GM23338 (cell line): ENCODE data around the gene MARCHF3. TPM values are rescaled to one million over a fixed set of nuclear protein-coding genes. Genes with fewer than 3 reads are reported as not detected.

Experiments
- ATAC-seq: fragments of 200-7000 bp; cut with Tn5 transposase; 3 replicates; pipeline ENCODE4 v1.9.1; 2020
- DNase-seq: peaks from one replicate; pipeline ENCODE4 v3.0.0-alpha.2; 2015; ENCODE audit warnings: low spot score
- H2AFZ ChIP-seq: fragments of 200-600 bp; sonication (generic); 2 replicates; pipeline ENCODE4 v1.8.0; 2016; ENCODE audit warnings: antibody characterized with exemption, mild to moderate bottlenecking, moderate library complexity
- H3F3A ChIP-seq: fragments of 200-600 bp; sonication (generic); replicated peaks from 2 replicates; pipeline ENCODE4 v1.8.0; 2017; ENCODE audit warnings: antibody characterized with exemption, mixed run types, low read depth
- H3K27ac ChIP-seq: fragments of 200-600 bp; sonication (generic); 2 replicates; pipeline ENCODE4 v1.6.1; 2016; ENCODE audit warnings: low read depth
- H3K27me3 ChIP-seq: fragments of 200-600 bp; sonication (generic); 2 replicates; pipeline ENCODE4 v1.8.0; 2016; ENCODE audit warnings: mild to moderate bottlenecking, mixed run types, moderate library complexity; ENCODE audit not compliant: insufficient read depth
- H3K36me3 ChIP-seq: fragments of 200-600 bp; sonication (generic); 2 replicates; pipeline ENCODE4 v1.8.0; 2016; ENCODE audit warnings: mild to moderate bottlenecking; ENCODE audit not compliant: insufficient read depth
- H3K4me1 ChIP-seq: fragments of 200-600 bp; sonication (generic); 2 replicates; pipeline ENCODE4 v1.8.0; 2016; ENCODE audit warnings: mild to moderate bottlenecking, moderate library complexity; ENCODE audit not compliant: insufficient read depth
- H3K4me2 ChIP-seq: fragments of 200-600 bp; sonication (generic); 2 replicates; pipeline ENCODE4 v1.7.1; 2017; ENCODE audit warnings: mixed run types
- H3K4me3 ChIP-seq: fragments of 200-600 bp; sonication (generic); 2 replicates; pipeline ENCODE4 v1.6.1; 2016; ENCODE audit warnings: mixed run types
- H3K79me2 ChIP-seq: fragments of 200-600 bp; sonication (generic); replicated peaks from 2 replicates; pipeline ENCODE4 v1.8.0; 2017; ENCODE audit warnings: mild to moderate bottlenecking; ENCODE audit not compliant: insufficient read depth
- H3K9me2 ChIP-seq: fragments of 200-600 bp; sonication (generic); 2 replicates; pipeline ENCODE4 v1.8.0; 2017; ENCODE audit not compliant: insufficient read depth
- H4K20me1 ChIP-seq: fragments of 200-600 bp; sonication (generic); replicated peaks from 2 replicates; pipeline ENCODE4 v1.8.0; 2017; ENCODE audit warnings: mild to moderate bottlenecking; ENCODE audit not compliant: insufficient read depth
- H3K27ac Mint-ChIP-seq: 2 replicates; pipeline ENCODE4 v1.8.0; 2020; ENCODE audit warnings: inconsistent platforms, mild to moderate bottlenecking, moderate library complexity, mixed read lengths
- H3K27me3 Mint-ChIP-seq: 3 replicates; pipeline ENCODE4 v1.8.0; 2022; ENCODE audit warnings: low read depth, mild to moderate bottlenecking, moderate library complexity, mixed read lengths, inconsistent platforms; ENCODE audit not compliant: insufficient read depth, poor library complexity
- H3K36me3 Mint-ChIP-seq: 3 replicates; pipeline ENCODE4 v1.8.0; 2021; ENCODE audit warnings: low read depth, mild to moderate bottlenecking, inconsistent platforms, moderate library complexity, mixed read lengths
- H3K4me1 Mint-ChIP-seq: 3 replicates; pipeline ENCODE4 v1.8.0; 2020; ENCODE audit warnings: mild to moderate bottlenecking, inconsistent platforms, mixed read lengths
- H3K4me3 Mint-ChIP-seq: 3 replicates; pipeline ENCODE4 v1.8.0; 2021; ENCODE audit warnings: moderate library complexity, mild to moderate bottlenecking, inconsistent platforms, mixed read lengths
- H3K9me3 Mint-ChIP-seq: 3 replicates; pipeline ENCODE4 v1.8.0; 2020; ENCODE audit warnings: moderate library complexity, mild to moderate bottlenecking, inconsistent platforms, mixed read lengths
- CREB1 ChIP-seq: fragments of 250-450 bp; sonication (Bioruptor Pico); IDR thresholded peaks from 2 replicates; pipeline ENCODE4 v1.5.0; 2020; ENCODE audit warnings: low read depth, mild to moderate bottlenecking, moderate library complexity
- CTCF ChIP-seq, 2 experiments: fragments of 200-600 bp in 1 of 2; sonication (generic) in 1 of 2; conservative IDR thresholded peaks; 2 replicates each; pipeline versions ENCODE4 v1.5.1 to v1.6.1; 2016 to 2017; ENCODE audit warnings: antibody characterized with exemption in 2 of 2, low read depth in 2 of 2, mild to moderate bottlenecking in 2 of 2, moderate library complexity in 1 of 2
- EZH2phosphoT487 ChIP-seq: fragments of 200-600 bp; sonication (generic); IDR thresholded peaks from one replicate; pipeline ENCODE4 v1.8.1; 2018; ENCODE audit warnings: antibody characterized with exemption; ENCODE audit not compliant: unreplicated experiment
- NANOG ChIP-seq: IDR thresholded peaks from 2 replicates; pipeline ENCODE4 v1.6.1; 2016; ENCODE audit warnings: antibody characterized with exemption, borderline replicate concordance
- POLR2AphosphoS5 ChIP-seq: IDR thresholded peaks from 2 replicates; pipeline ENCODE4 v1.6.1; 2016; ENCODE audit warnings: antibody characterized with exemption, low read depth
- REST ChIP-seq: IDR thresholded peaks from one replicate; pipeline ENCODE4 v1.6.1; 2018; ENCODE audit warnings: antibody characterized with exemption; ENCODE audit not compliant: unreplicated experiment
- ZNF114 ChIP-seq: fragments of 250-450 bp; sonication (Bioruptor Pico); IDR thresholded peaks from 2 replicates; pipeline ENCODE4 v1.5.0; 2020; ENCODE audit warnings: mild to moderate bottlenecking, moderate library complexity
- ZNF462 ChIP-seq: fragments of 250-450 bp; sonication (Bioruptor Pico); IDR thresholded peaks from 2 replicates; pipeline ENCODE4 v1.5.0; 2020; ENCODE audit warnings: mild to moderate bottlenecking, moderate library complexity
- polyA plus RNA-seq: library from polyadenylated mRNA; unstranded; fragments of >200 nt; fragmentation: Nextera tagmentation; extraction: Ambion mirVana; gene quantifications from 2 replicates; pipeline ENCODE4 v1.2.1, GENCODE V29; 2016
- total RNA-seq: library from RNA; depleted of rRNA; stranded (reverse); fragments of >200 nt; shearing (Covaris generic); gene quantifications from 2 replicates; pipeline ENCODE4 v1.2.3, GENCODE V29; 2014

Gene MARCHF3
- total and polyA plus RNA-seq, 2 experiments from 2014 or later = 7.0 to 12.7 TPM

- no peak for TF ChIP-seq NANOG
- TF ChIP-seq CREB1 (CRISPR knock-in tag) = no peak
- no peak for TF ChIP-seq ZNF462 (CRISPR knock-in tag)
- TF ChIP-seq ZNF114 (CRISPR knock-in tag) = no peak
Observed at GRCh38 chr5:127041571-127041970, 11.2 kb upstream of the MARCHF3 start (continued).

GRCh38 chr5:127040796-127041520 is 10.6 kb upstream of the MARCHF3 start:
- no peaks in the 10 kb centered on the region for H3K36me3 Mint-ChIP-seq
- TF ChIP-seq EZH2phosphoT487 = no peak
- no peak for TF ChIP-seq POLR2AphosphoS5
- no peak for TF ChIP-seq CTCF (conservative IDR thresholded peaks at IDR 0.05; ENCODE audit: low read depth in 2 of 2)
- TF ChIP-seq CREB1 (CRISPR knock-in tag) = no peak
- TF ChIP-seq REST = no peak

More at GRCh38 chr5:127040796-127041520, 10.6 kb upstream of the MARCHF3 start:
- no peak overlapping the region; the same call in 1 of the 2 replicates for H3K27ac Mint-ChIP-seq
- H3K4me2 ChIP-seq = peak overlapping the region; percentile 63
- H4K20me1 ChIP-seq = no peaks in the 10 kb centered on the region
- no peaks in the 10 kb centered on the region for H3K27me3 ChIP-seq
- H3K4me1 Mint-ChIP-seq = peaks cover 28% of the 10 kb centered on the region
- no peaks in the 10 kb centered on the region for H3K79me2 ChIP-seq
- H3K27ac ChIP-seq = peak overlapping the region; percentile 36; the same call in 1 of the 2 replicates
- H3K4me3 Mint-ChIP-seq = peak overlapping the region; percentile 13; the same call in 1 of the 3 replicates
- H3F3A ChIP-seq = no peaks in the 10 kb centered on the region
- DNase-seq (peak; percentile 36), ATAC-seq (peak; percentile 86)
- no peak overlapping the region for H3K4me3 ChIP-seq
- no peaks in the 10 kb centered on the region for H3K36me3 ChIP-seq
- H3K9me3 Mint-ChIP-seq = no peaks in the 10 kb centered on the region
- no peaks in the 10 kb centered on the region for H3K9me2 ChIP-seq
- H2AFZ ChIP-seq = peak overlapping the region; percentile 70; the same call in 1 of the 2 replicates
- H3K27me3 Mint-ChIP-seq = peaks cover 2% of the 10 kb centered on the region
- peaks cover 22% of the 10 kb centered on the region for H3K4me1 ChIP-seq
